NCI-H82 (cell line): ENCODE data around the gene TSPY2.
"Not testable (repeated sequence)": the region's sequence is repeated elsewhere in the genome, so short reads cannot be mapped to it uniquely, and the experiment has no call there.

Experiments
- DNase-seq: peaks from one replicate; lab custom pipeline; 2025; lab: John Stamatoyannopoulos, UW

TSPY2 gene, protein sequence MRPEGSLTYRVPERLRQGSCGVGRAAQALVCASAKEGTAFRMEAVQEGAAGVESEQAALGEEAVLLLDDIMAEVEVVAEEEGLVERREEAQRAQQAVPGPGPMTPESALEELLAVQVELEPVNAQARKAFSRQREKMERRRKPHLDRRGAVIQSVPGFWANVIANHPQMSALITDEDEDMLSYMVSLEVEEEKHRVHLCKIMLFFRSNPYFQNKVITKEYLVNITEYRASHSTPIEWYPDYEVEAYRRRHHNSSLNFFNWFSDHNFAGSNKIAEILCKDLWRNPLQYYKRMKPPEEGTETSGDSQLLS

DNA sequence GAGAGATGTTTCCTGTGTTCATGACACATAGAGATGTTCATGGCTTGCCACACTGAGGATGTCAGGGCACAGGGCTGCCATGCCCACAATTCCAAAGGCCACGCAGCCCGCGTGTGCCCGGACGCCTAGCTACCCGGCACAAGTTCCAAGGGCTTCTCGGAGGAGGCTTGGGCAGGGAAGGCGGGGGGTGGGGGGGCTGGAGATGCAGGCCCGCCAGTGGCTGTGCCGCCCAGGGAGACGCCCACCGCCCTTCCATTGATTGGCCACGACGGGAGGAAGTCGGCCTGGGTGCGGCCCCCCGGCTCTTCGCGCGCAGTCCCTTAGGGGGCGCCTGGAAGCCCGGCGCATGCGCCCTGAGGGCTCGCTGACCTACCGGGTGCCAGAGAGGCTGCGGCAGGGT lies at the start of gene TSPY2:
TSPY2 (plus strand) TSS at position 301 of the 400 bp plus-strand sequence; CDS start at position 347, 46 bp downstream.
- DNase-seq, result not testable (repeated sequence)

DNA sequence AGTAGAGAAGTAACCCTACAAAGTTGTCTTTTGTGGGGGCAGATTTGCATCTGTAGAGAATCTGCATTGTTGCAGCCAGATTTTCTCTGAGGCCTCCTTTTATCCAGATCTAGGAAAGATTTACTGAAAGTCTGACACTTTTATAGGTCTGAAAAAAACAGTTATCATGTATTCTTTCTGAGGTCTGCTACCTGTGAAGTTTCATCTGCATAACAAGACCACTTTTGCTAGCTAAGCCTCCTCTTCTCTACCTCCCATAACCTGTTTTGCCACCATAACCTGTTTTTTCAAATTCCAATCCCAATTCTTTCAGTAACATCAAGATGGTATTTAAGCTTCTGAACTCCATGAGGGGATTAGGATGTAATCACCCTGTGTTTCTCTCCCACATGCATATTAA lies 36.5 kb upstream of the TSPY2 start:
- DNase-seq, result not testable (repeated sequence)

DNA sequence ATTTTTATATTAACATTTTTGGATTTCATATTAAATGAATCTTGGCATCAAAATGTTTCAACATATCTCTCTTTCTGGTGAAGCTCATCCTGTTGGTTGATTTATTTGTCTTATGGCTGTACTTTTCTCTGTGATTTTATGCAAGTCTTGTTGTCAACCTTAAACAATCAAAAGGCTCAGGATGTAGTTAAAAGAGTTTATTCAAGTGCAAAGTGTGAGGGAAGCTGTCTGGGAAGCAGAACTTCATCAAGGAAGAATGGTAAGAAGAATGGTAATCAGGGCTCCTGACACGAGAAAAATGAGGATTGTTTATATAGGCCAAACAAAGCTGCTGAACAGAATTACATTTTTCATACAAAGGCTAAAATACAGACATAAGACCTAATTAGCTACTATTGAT lies 29.0 kb upstream of the TSPY2 start:
- not testable (repeated sequence) for DNase-seq

DNA sequence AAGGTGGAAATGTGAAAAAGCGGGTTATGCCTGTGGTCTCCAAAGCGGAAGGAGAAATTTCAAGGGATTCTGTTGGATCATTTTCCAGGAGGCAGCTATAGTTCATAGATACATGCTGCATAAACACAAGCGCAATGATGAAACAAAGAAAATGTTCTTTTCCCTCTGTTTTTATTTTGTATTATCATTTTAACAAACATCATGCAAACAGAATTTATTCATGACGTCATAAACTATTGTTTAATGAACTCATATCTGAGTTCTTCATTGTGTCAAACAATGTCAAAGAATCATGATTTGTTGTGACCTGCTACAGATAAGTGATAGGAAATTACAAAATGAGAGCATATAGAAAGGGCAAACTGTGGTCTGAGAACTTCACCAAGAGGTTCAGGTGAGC lies 23.8 kb downstream of the TSPY2 start:
- DNase-seq, result not testable (repeated sequence)
